ENCODE results near the gene GALNT11.
A peak's percentile ranks its signal among the peaks of the same experiment; 100 is the strongest.
"Not testable (repeated sequence)": the region's sequence is repeated elsewhere in the genome, so short reads cannot be mapped to it uniquely, and the experiment has no call there.

GALNT11 gene

GRCh38 chr7:152074673-152075072 is 49.2 kb downstream of the GALNT11 start:
- no peak for DNase-seq (ENCODE audit: low read depth in 1 of 2, low spot score in 1 of 2)

- DNase-seq (ENCODE audit: low read depth in 1 of 2, low spot score in 1 of 2) = not testable (repeated sequence)
Observed at GRCh38 chr7:152075379-152075778, 49.9 kb downstream of the GALNT11 start.

- DNase-seq (ENCODE audit: low read depth in 1 of 2, low spot score in 1 of 2) = peak in 1 of 2 donors; percentile 1
Observed at GRCh38 chr7:152076324-152076821, 50.9 kb downstream of the GALNT11 start.

GRCh38 chr7:152076940-152077933 is 51.8 kb downstream of the GALNT11 start:
- no peak for DNase-seq (ENCODE audit: low read depth in 1 of 2, low spot score in 1 of 2)

GRCh38 chr7:152078025-152078424 is 52.6 kb downstream of the GALNT11 start:
- DNase-seq (ENCODE audit: low read depth in 1 of 2, low spot score in 1 of 2) = no peak

- DNase-seq (ENCODE audit: low read depth in 1 of 2, low spot score in 1 of 2) = no peak
Observed at GRCh38 chr7:152078786-152079185, 53.3 kb downstream of the GALNT11 start.

- DNase-seq (ENCODE audit: low read depth in 1 of 2, low spot score in 1 of 2) = no peak
Observed at GRCh38 chr7:152081088-152081487, 55.6 kb downstream of the GALNT11 start.

- not testable (repeated sequence) for DNase-seq (ENCODE audit: low read depth in 1 of 2, low spot score in 1 of 2)
Observed at GRCh38 chr7:152082073-152082721, 56.7 kb downstream of the GALNT11 start.

- DNase-seq (ENCODE audit: low read depth in 1 of 2, low spot score in 1 of 2) = no peak
Observed at GRCh38 chr7:152085131-152085530, 59.7 kb downstream of the GALNT11 start.

- no peak for DNase-seq (ENCODE audit: low read depth in 1 of 2, low spot score in 1 of 2)
Observed at GRCh38 chr7:152086513-152086912, 61.0 kb downstream of the GALNT11 start.

- no peak for DNase-seq (ENCODE audit: low read depth in 1 of 2, low spot score in 1 of 2)
Observed at GRCh38 chr7:152089183-152089582, 63.7 kb downstream of the GALNT11 start.

GRCh38 chr7:152090747-152091146 is 65.3 kb downstream of the GALNT11 start:
- DNase-seq (ENCODE audit: low read depth in 1 of 2, low spot score in 1 of 2) = no peak

- no peak for DNase-seq (ENCODE audit: low read depth in 1 of 2, low spot score in 1 of 2)
Observed at GRCh38 chr7:152093717-152094116, 68.2 kb downstream of the GALNT11 start.

GRCh38 chr7:152095771-152096170 is 70.3 kb downstream of the GALNT11 start:
- DNase-seq (ENCODE audit: low read depth in 1 of 2, low spot score in 1 of 2) = no peak

- no peak for DNase-seq (ENCODE audit: low read depth in 1 of 2, low spot score in 1 of 2)
Observed at GRCh38 chr7:152097330-152097729, 71.9 kb downstream of the GALNT11 start.

GRCh38 chr7:152103066-152103465 is 77.6 kb downstream of the GALNT11 start:
- no peak for DNase-seq (ENCODE audit: low read depth in 1 of 2, low spot score in 1 of 2)

- DNase-seq (ENCODE audit: low read depth in 1 of 2, low spot score in 1 of 2) = no peak
Observed at GRCh38 chr7:152103691-152104090, 78.2 kb downstream of the GALNT11 start.

GRCh38 chr7:152105205-152105604 is 79.7 kb downstream of the GALNT11 start:
- DNase-seq (ENCODE audit: low read depth in 1 of 2, low spot score in 1 of 2) = no peak

- no peak for DNase-seq (ENCODE audit: low read depth in 1 of 2, low spot score in 1 of 2)
Observed at GRCh38 chr7:152106990-152107389, 81.5 kb downstream of the GALNT11 start.

- no peak for DNase-seq (ENCODE audit: low read depth in 1 of 2, low spot score in 1 of 2)
Observed at GRCh38 chr7:152107945-152108344, 82.5 kb downstream of the GALNT11 start.

GRCh38 chr7:152108359-152108758 is 82.9 kb downstream of the GALNT11 start:
- DNase-seq (ENCODE audit: low read depth in 1 of 2, low spot score in 1 of 2) = no peak

GRCh38 chr7:152112829-152113228 is 87.4 kb downstream of the GALNT11 start:
- DNase-seq (ENCODE audit: low read depth in 1 of 2, low spot score in 1 of 2) = no peak

Measured in activated CD4-positive, alpha-beta T cell treated with anti-CD3 and anti-CD28 coated beads, Interleukin-2, amount 50 U/mL, for 24 hours (primary cell).